GM19452 (cell line): ENCODE data around the gene TMEM220.

Experiments
- ATAC-seq: cut with Tn5 transposase; IDR thresholded peaks from one replicate; pipeline ENCODE4 v1.9.1; 2021; ENCODE audit not compliant: unreplicated experiment

TMEM220 gene

GRCh38 chr17:10673312-10673711 is 56.5 kb downstream of the TMEM220 start:
- no peak for ATAC-seq

GRCh38 chr17:10668775-10669174 is 61.0 kb downstream of the TMEM220 start:
- ATAC-seq = no peak

- ATAC-seq = no peak
Measured at GRCh38 chr17:10666906-10667305, 62.9 kb downstream of the TMEM220 start.

- ATAC-seq = no peak
Measured at GRCh38 chr17:10664571-10664970, 65.3 kb downstream of the TMEM220 start.
